ENCODE data around the gene SLC17A9.

DNA sequence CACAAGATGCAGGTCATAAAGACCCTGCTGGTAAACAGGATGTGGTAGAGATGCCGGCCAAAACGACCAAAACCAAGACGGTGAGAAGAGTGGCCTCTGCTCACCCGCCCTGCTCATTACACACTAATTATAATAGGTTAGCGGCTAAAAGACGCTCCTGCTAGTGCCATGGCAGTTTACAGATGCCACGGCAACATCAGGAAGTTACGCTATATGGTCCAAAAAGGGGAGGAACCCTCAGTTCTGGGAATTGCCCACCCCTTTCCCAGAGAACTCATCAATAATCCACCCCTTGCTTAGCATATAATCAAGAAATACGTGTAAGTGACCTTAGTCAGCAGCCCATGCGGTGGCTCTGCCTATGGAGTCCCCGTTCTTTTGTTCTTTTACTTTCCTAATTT is 36.7 kb downstream of the SLC17A9 start:
- TF ChIP-seq CTCF (IDR thresholded peaks at IDR 0.05) (no peak), ZFX (IDR thresholded peaks at IDR 0.05; ENCODE audit: borderline replicate concordance) (no peak)
